Measurements from ENCODE around the gene ACVRL1. TPM values are rescaled to one million over a fixed set of nuclear protein-coding genes. Genes with fewer than 3 reads are reported as not detected.

The ACVRL1 gene
- total and polyA plus RNA-seq, 10 of the 15 experiments (the other 5 are each of a cell fraction or from before 2014, with no cell fraction given), result not detected

- H3K36me3 ChIP-seq (ENCODE audit: control insufficient read depth in 2 of 2, insufficient read depth in 2 of 2, low read length in 1 of 2), result no peaks in the 10 kb centered on the region
- ChIA-PET SMC1A (ENCODE audit: uncharacterized antibody, unreplicated experiment) (no interaction called here), RAD21 (ENCODE audit: unreplicated experiment) (no interaction called here), POLR2A (no interaction called here), CTCF (no interaction called here)
- no peak overlapping the region for H3K4me2 ChIP-seq (ENCODE audit: control insufficient read depth, insufficient read depth)
- in situ Hi-C loops (cut with MboI), result no loop called here
- WGBS (ENCODE audit: insufficient coverage, insufficient replicate concordance, low lambda C conversion rate, missing lambda C conversion rate), result 25% methylated on average over 22 of the region's 22 CpGs
- no peak for FAIRE-seq
- no peaks in the 10 kb centered on the region; the same call in 2 of the 3 replicates for H3K9me3 ChIP-seq (replicated peaks; ENCODE audit: control insufficient read depth, insufficient read depth, low read length)
- no peak overlapping the region for H3K27ac ChIP-seq (ENCODE audit: control insufficient read depth, insufficient read depth)
- H3K79me2 ChIP-seq (ENCODE audit: control insufficient read depth, insufficient read depth, low read length), result no peaks in the 10 kb centered on the region
- no peak overlapping the region for H2AFZ ChIP-seq (ENCODE audit: control insufficient read depth, low read depth, low read length)
- no peaks in the 10 kb centered on the region for H4K20me1 ChIP-seq (ENCODE audit: control insufficient read depth, insufficient read depth)
- no peaks in the 10 kb centered on the region for H3K4me1 ChIP-seq (ENCODE audit: control insufficient read depth, insufficient read depth, low read length)
- no peak overlapping the region for H3K4me3 ChIP-seq
- H3K9ac ChIP-seq (ENCODE audit: control insufficient read depth, insufficient read depth, low read length), result no peak overlapping the region
- no peak for DNase-seq (ENCODE audit: low read depth, low spot score)
- ATAC-seq, result no peak
- TF ChIP-seq SP1 (IDR thresholded peaks at IDR 0.05; ENCODE audit: low read depth, low read length), result no peak
- TF ChIP-seq E2F8 (IDR thresholded peaks at IDR 0.05; ENCODE audit: low read depth, partially characterized antibody), result no peak
- TF ChIP-seq RELA (IDR thresholded peaks at IDR 0.05; ENCODE audit: borderline replicate concordance, partially characterized antibody), result no peak
- no peak for TF ChIP-seq ZNF384 (IDR thresholded peaks at IDR 0.05; ENCODE audit: borderline replicate concordance, low read depth, low read length)
- TF ChIP-seq SUZ12 (IDR thresholded peaks at IDR 0.05; ENCODE audit: unreplicated experiment), result no peak
- TF ChIP-seq PRDM15 (CRISPR knock-in tag; IDR thresholded peaks at IDR 0.05), result no peak
- no peak for TF ChIP-seq SREBF1 (IDR thresholded peaks at IDR 0.05; ENCODE audit: low read length)
- no peak for TF ChIP-seq MXI1 (IDR thresholded peaks at IDR 0.05; ENCODE audit: low read depth, low read length)
- TF ChIP-seq ELK1 (IDR thresholded peaks at IDR 0.05; ENCODE audit: low read depth, low read length), result no peak
- TF ChIP-seq DPF2 (IDR thresholded peaks at IDR 0.05), result no peak
- no peak for TF ChIP-seq PAX5 (IDR thresholded peaks at IDR 0.05; ENCODE audit: borderline replicate concordance, low read depth, low read length)
- TF ChIP-seq ATF3 (IDR thresholded peaks at IDR 0.05; ENCODE audit: borderline replicate concordance, extremely low read depth, low read depth, low read length), result no peak
- no peak for TF ChIP-seq ESRRA (IDR thresholded peaks at IDR 0.05; ENCODE audit: low read length)
- TF ChIP-seq CREB1 (IDR thresholded peaks at IDR 0.05; ENCODE audit: low read depth), result no peak
- no peak for TF ChIP-seq ZNF207 (IDR thresholded peaks at IDR 0.05; ENCODE audit: borderline replicate concordance)
- no peaks in the 10 kb centered on the region for H3K27me3 ChIP-seq (replicated peaks in 1 of 2; ENCODE audit: control insufficient read depth in 2 of 2, insufficient read depth in 2 of 2, low read length in 1 of 2)
- intact Hi-C loops (cut with micrococcal nuclease; ENCODE audit: unreplicated experiment), result loop anchor here (5.0 kb wide), 1 partner anchor 132 kb away; no protein-coding TSS in a partner anchor
- BruUV-seq (replicated peaks), result no TSS peak
These were observed 16.7 kb upstream of the ACVRL1 start for GRCh38 chr12:51890511-51891171.

Data from GM12878 (cell line).